T-helper 2 cell treated with Interferon-gamma antibody and Interleukin-4, amounts not matched to agents 100 ng/mL and 5 ng/mL, for 36 hours (primary cell): ENCODE data around the gene PCYOX1L. TPM values are rescaled to one million over a fixed set of nuclear protein-coding genes. Genes with fewer than 3 reads are reported as not detected.

Experiments used
- intact Hi-C: fragments of 100-400 bp; cut with micrococcal nuclease; formaldehyde crosslinking; loops from one replicate; pipeline ENCODE4 v1.15.1; 2023
- total RNA-seq: library from RNA; stranded (reverse); gene quantifications from 2 replicates; pipeline ENCODE4 v1.2.3, GENCODE V29; 2022

The PCYOX1L gene
- total RNA-seq, 1 donor from 2014 or later, result 31.1 TPM

- intact Hi-C loops, result loop anchor here (5.0 kb wide), 1 partner anchor 197 kb away; no protein-coding TSS in a partner anchor
Measured at GRCh38 chr5:149365418-149365817, 7.6 kb downstream of the PCYOX1L start.

GRCh38 chr5:149366169-149366729 is 8.4 kb downstream of the PCYOX1L start:
- intact Hi-C loops, result loop anchor here (5.0 kb wide), 1 partner anchor 196 kb away; no protein-coding TSS in a partner anchor

- intact Hi-C loops, result loop anchor here (1.0 to 5.0 kb wide), 2 partner anchors 50 to 195 kb away; no protein-coding TSS in a partner anchor
Measured at GRCh38 chr5:149367249-149367971, 9.6 kb downstream of the PCYOX1L start.

- intact Hi-C loops, result loop anchor here (1.0 to 5.0 kb wide), 2 partner anchors 51 to 194 kb away; no protein-coding TSS in a partner anchor
Measured at GRCh38 chr5:149367972-149368645, 10.3 kb downstream of the PCYOX1L start.

- intact Hi-C loops, result loop anchor here (1.0 to 2.0 kb wide), 2 partner anchors 14 to 54 kb away; no protein-coding TSS in a partner anchor
Measured at GRCh38 chr5:149370878-149371277, 13.0 kb downstream of the PCYOX1L start.

GRCh38 chr5:149371296-149371962 is 13.6 kb downstream of the PCYOX1L start:
- intact Hi-C loops, result loop anchor here (1.0 to 2.0 kb wide), 2 partner anchors 15 to 54 kb away; no protein-coding TSS in a partner anchor

- intact Hi-C loops, result no loop called here
Measured at GRCh38 chr5:149372076-149372795, 14.4 kb downstream of the PCYOX1L start.

- intact Hi-C loops, result no loop called here
Measured at GRCh38 chr5:149372932-149373331, 15.1 kb downstream of the PCYOX1L start.

- intact Hi-C loops, result no loop called here
Measured at GRCh38 chr5:149374303-149374702, 16.5 kb downstream of the PCYOX1L start.

- intact Hi-C loops, result no loop called here
Measured at GRCh38 chr5:149374801-149375200, 17.0 kb downstream of the PCYOX1L start.

GRCh38 chr5:149375434-149375833 is 17.6 kb downstream of the PCYOX1L start:
- intact Hi-C loops, result no loop called here

- intact Hi-C loops, result no loop called here
Measured at GRCh38 chr5:149376104-149376503, 18.3 kb downstream of the PCYOX1L start.

- intact Hi-C loops, result no loop called here
Measured at GRCh38 chr5:149376711-149377447, 19.0 kb downstream of the PCYOX1L start.

- intact Hi-C loops, result no loop called here
Measured at GRCh38 chr5:149378241-149378820, 20.5 kb downstream of the PCYOX1L start.

GRCh38 chr5:149379177-149379761 is 21.4 kb downstream of the PCYOX1L start, which contains the start of gene IL17B:
Gene IL17B (minus strand): TSS chr5:149379292. CDS start chr5:149379225, 67 bp downstream.
- intact Hi-C loops, result no loop called here

- intact Hi-C loops, result no loop called here
Measured at GRCh38 chr5:149379818-149380374, 22.1 kb downstream of the PCYOX1L start.

GRCh38 chr5:149380466-149381121 is 22.7 kb downstream of the PCYOX1L start:
- intact Hi-C loops, result no loop called here

- intact Hi-C loops, result no loop called here
Measured at GRCh38 chr5:149381261-149381985, 23.6 kb downstream of the PCYOX1L start.
